D341Med (cell line): ENCODE measurements around the gene PCDH9.
"Not testable (repeated sequence)": the region's sequence is repeated elsewhere in the genome, so short reads cannot be mapped to it uniquely, and the experiment has no call there.

Source experiments
- DNase-seq: peaks from one replicate; pipeline ENCODE4 v3.0.0; 2012; ENCODE audit warnings: low spot score

Gene PCDH9

DNA sequence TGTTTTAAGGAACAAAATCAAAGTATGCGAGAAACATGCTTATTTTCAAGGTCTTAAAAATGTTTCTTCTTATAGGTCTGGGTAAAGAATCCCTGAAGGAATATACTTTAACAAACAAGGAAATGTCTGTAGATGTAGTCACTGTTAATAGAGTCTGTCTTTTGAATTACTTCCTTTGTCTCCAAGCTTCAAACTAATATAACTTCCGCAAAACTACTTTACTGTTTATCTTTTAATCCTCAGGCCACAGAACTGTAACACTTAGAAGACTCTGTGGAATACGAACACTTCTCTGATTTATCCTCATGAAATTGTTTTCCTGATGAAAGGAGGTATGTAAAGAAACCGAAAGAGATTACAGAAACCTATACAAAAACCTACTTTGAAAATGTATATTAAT lies 316.0 kb downstream of the PCDH9 start:
- no peak for DNase-seq

DNA sequence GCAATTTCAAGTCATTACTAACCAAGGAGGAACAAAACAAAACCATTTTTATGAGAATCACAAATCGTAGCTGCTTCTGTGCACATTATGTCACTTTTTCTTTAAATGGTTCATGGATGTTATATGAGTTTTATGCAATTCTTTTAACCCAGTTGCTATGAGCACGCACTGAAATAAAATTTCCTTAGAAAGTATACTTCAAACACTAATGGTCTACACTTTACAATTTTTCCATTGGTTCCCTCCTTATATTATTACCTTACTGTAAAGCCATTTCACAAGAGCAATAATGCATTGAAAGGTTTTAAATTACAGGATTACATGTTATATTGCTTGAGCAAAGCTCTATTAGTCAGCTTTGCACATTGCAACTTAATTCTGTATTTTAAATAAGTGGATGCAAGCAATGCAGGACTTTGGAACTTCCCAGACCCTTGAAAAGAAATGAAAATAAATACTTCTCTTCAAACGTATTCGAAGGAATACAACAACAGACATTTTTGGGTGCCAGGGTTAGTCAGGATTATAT lies 318.7 kb downstream of the PCDH9 start:
- no peak for DNase-seq

DNA sequence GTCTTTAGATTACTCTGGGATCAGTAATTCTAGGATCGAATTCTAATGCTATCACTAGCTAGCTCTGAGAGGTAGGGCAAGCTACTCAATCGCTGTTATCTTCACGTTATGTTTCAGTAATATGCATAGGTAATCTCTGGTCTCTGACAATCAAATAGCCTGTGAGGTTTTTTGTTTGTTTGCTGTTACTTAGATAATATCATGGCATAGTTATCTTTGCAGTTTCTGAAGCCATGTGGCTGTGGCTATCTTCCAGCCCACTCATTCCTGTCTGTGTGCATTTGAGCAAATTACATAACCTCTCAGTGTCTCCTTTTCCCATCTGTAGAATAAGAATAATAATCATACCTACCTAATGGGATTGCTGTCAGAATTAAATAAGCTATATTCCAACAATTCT lies 330.2 kb downstream of the PCDH9 start:
- no peak for DNase-seq

DNA sequence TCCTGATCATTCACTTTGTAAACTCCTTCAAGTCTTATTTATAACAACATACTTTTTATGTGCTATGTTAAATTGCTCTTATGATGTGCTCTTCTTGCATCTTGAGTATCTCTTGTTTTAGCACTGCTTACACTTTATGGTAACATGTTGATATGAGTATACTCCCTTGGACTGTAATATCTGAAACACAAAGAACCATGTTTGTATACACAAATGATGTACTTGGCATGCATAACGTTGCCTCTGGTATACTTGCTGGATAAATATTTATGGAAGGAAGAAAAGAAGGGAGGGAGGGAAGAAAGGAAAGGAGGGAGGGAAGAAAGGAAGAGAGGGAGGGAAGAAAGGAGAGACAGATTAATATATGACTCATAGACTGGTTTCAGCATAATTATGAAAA lies 333.2 kb downstream of the PCDH9 start:
- no peak for DNase-seq

DNA sequence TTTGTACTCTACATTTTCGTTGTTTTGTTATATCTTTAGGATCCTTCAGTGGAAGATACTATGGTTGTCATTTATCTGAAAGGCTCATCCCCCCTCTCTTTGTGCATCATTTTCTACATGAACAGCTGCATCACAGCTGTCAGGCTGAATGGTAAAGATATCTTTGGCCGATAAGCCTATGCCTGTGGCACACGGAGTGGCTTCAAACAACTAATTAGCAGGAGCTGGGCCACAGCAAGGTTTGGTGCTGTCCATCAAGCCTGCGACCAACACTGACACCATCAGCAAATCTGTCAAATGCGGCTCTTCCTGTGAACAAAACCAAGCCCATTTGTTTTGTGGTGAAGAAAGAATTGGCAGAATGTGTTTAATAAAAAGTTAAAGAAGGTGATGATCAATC lies 334.4 kb downstream of the PCDH9 start:
- no peak for DNase-seq

DNA sequence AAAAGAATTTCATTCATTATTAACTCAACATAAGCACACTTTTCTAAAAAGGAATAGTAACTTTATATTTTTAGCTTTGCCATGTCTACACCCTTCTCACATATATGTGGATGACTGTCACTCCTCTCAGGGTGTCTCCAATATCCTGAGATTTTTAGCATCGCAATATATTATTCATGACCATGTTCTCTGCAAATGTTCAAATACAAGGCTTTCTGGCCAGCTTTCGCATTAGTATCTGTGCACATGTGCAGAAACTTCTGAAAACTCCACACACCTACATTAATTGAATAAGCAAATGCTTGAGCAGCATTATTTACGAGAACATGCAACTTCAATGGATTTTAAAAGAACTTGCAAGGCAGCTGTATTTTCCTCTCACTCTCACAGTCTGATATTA lies 334.8 kb downstream of the PCDH9 start:
- DNase-seq: no peak

DNA sequence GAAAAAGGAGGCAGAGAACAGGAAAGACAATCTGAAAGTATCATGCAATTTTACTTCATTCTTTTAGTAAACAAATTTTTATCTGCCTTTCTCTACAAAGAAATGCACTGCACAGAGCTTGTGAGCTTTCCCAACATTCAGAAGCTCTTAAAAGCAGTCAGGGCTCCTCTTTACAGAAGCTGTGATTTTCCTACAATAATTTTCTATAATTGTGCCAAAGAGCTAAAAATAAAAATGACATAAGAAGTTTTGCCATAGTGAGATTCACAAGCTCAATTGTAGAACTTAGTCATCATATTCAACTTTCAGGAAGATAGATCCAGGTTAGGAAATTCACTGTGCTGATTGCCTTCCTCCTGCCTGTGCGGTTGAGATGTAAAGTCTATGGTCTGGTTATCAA lies 341.4 kb downstream of the PCDH9 start:
- DNase-seq: no peak

DNA sequence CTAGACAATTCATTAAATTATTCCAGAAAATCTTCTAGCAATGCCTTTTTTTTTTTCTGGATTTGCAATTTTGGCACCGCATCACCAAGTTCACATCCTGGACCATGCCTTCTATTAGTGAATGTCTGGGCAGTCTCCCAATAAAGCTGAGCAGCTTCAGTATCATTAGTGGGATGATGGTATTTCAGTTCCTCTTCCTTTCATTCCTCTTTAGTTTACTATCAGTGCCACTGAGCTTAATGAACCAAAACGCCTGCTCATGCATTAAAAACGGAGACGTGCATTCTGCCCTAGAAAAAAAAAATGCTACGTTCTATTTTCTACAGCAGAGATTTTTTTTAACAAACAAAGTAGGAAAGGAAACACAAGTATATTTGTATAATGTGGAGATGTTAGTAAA lies 343.0 kb downstream of the PCDH9 start:
- DNase-seq: no peak

DNA sequence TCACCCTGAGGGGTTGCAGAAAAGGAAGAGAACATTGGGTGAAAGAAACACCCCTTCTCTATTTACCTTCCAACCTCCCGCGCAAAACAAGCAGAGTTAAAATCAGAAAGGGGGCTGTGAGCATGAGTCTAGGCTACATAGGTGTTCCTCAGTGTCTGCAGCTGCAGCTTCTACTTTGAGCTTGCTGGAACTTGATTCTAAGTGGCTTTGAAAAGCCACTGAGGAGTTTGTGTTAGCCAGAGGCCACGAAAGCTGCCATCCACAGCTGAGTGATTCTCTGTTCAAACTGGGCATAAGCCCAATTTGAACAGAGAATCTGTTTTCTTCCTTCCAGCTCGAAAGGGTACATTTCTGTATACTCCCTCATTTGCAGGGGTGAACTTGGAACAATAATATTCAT lies 343.9 kb downstream of the PCDH9 start:
- no peak for DNase-seq

DNA sequence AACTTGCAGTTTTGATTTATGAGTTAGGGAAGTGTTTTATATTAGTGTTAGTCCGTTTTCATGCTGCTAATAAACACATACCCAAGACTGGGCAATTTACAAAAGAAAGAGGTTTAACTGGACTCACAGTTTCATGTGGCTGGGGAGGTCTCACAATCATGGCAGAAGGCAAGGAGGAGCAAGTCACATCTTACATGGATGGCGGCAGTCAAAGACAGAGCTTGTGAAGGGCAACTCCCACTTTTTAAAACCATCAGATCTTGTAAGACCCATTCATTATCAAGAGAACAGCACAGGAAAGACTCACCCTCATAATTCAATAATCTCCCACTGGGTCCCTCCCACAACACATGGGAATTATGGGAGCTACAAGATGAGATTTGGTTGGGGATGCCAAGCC lies 349.0 kb downstream of the PCDH9 start:
- not testable (repeated sequence) for DNase-seq

DNA sequence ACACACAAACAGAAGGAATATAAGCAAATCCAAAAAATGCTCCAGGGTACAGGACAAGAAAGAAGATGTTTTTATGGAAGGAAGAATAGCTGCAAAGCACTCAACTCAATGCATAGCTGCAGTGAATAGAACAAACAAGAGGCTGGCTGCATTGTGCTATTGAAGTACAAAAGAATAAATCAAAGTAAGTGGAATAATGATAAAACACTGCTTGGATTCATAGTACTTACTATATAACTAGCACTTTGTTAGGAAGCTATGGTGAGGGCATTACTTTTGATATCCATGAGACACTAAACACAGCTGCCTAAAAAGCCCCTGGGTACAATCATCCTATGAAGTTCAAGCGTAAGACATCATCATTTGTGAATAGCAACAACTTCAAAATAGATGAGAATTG lies 350.1 kb downstream of the PCDH9 start:
- no peak for DNase-seq

DNA sequence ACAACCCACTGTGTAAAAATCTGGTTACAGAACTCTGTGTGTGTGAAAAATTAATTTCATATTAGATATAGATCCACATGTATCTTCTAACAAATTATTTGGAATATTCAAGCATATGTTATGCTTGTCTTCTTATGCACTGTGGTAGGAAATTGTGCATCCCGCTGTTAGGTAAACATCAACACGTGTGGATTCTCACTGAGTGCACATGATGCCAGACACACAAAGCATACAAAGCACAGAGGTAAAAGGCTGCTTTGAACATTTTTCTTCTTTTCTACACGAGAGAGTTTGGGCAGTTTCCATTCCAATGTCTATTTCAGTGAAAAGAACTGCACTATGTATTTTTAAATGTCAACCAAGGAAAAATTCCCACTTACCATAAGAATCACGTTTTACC lies 354.9 kb downstream of the PCDH9 start:
- no peak for DNase-seq

DNA sequence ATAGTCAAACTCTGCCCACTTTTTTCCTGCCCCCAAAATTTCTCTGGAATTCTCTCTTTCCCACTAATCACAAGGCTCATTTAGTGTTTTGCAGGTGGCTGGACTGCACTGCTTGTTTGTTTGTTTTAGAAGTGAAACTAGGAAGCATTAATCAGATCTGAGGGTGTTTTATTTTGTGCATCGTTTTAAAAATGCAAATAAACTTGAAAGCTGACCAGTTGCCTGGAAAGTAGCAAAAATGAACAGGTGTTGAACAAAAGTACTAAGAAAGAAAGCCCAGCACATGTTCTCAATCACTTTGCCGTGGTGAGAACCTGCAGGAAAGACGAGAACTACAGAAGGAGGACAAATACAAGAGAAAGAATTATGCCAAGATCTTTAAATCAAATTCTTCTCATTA lies 365.5 kb downstream of the PCDH9 start:
- no peak for DNase-seq

DNA sequence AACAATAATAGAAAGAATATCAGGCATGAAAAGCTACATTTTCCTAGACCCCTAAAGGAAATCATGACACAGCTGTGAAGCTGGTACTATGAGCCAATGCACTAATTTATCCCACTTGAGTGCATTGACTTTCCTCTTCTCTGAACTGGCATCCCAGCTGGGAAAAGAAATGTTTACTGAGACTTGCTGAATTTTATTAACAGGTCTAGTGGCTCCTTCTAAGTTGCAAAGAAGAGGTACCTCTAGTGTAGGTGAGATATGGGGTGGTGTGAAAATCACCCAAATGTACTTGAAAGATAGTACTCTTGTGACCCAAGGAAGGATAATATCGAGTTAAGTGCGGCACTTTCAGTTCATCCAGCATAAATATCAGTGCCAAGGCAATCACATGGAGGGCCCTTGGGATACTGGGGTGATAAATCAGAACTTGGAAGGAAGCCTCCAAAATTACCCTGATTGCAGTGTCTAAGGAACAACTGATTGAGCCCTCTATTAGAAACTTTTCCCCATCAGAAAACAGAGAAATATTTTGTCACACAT lies 369.2 kb downstream of the PCDH9 start:
- no peak for DNase-seq

DNA sequence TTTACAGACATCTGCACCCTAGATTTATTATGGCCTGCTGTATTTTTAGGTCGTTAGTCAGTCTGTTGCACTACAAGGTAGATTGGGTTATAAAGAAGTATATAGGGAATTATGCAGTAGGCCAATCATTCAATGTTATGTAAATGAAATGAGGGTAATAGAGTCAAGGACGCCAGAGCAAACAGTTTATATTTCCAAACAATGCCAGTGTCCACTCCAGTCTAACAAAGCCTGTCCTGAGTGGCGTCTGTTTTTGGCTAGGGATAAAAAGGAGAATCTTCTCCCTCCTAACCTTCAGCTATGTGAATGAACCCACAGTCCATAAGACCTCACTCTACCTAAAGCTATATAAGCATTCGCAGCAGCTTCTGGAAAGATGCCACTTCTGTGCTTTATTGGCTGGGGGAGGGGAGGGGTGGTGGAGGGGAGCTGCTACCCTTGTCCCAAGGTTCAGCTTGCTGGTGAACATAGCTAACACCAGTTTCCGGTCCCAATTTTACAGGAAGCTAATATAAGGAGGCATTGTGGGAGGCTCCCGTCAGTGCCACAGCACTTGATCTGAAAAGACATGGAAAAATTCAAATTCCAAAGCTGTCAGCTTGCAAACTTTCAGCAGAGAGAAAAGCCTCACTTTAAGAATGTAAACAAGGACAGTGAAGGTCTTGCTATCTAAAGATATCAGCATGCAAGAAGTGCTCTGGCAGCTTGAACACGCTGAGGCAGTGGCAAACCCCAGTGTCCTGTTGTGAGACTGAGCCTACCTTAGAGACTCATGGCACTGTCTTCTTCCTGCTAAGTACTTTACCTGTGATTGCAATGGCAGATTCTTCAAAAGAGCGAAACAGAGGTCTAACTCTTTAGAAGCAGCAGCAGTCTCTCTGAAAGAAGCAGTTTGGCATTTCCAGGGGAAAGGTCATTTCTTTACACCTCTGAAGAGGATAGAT lies 369.9 kb downstream of the PCDH9 start:
- no peak for DNase-seq

DNA sequence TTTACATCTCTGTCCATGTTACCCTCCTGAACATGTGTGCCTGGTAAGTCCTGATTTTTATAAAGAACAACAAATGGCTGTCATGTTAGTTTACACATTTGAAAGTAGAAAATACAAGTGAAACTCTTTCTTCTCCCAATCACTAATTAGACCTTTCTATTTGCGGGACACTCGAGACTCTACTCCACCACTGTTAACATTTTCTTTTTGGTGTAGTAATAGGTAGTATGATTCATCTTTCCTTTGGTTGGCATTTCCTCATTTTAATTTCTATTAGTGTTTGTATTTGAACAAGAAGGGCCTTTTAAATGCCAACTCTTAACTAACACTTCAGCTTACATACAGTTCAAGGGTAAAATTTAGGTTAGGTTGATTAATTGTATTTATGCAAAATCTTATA lies 371.1 kb downstream of the PCDH9 start:
- no peak for DNase-seq

DNA sequence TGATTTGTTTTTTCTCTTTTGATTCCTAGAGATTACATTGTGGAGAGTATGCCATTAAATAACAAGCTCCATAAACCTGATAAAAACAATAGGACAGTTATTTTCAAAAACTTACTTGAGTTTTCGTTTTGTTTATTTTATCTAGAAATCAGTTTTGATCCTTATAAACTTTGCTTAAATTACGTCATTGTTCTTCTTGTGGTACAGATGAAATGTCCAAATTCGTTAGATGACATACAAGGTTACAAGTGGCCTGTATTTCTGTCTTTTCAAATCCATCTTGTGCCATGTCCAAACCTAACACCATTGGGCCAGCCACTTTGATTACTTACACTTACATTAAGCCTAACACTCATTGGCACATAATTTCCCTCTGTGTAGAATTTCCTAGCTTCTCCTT lies 372.0 kb downstream of the PCDH9 start:
- DNase-seq: no peak

DNA sequence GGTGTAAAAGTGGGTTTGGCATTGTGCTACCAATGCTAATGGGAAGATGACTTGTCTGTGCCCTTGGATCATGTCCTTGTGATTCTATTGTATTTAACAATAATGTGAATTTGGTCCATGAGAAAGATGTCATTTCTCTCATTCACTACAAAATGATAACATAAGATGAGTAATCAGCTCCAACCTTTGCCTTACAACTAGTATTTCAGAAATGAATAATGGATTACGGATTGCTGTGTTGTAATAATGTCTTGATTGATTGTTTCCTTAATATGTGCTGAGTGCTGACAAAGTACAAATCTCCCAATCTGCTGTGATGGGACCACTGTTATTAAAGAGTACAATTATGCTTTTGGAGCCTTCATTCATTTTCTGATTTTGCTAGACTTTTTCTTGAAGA lies 375.0 kb downstream of the PCDH9 start:
- no peak for DNase-seq

DNA sequence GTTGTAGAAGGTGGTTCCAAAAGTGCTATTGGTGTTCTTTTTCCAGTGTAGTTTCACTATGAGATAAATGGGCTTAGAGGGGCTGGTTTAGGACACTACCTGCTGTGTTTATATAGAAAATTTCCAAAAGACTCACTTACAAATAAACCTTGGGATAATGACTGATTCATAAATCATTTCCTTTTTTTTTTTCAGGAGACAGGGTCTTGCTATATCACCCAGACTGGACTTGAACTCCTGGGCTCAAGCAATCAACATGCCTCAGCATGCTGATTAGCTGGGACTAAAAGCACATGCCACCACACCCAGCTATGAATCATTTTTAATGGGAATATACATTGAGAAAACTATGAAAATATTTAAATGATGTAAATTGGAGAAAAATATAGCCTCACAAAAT lies 376.6 kb downstream of the PCDH9 start:
- no peak for DNase-seq

DNA sequence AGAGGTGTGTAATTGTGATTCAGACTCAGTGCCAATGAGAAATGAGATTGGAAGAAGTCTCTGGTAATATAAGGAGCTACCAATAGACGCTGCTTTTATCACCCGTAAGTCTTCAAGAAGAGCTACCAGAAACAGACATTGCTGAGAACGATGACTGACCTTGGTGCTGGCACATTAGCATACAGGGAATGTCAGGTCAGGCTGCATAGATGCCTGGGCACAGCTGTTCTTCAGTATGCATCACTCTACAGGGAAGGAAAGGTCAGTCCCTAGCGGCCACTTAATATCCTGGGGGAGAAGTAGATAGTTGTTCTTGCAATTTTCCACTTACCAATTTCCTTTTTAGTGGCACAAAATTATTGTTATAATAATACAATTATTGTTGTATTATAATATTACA lies 380.4 kb downstream of the PCDH9 start:
- DNase-seq: no peak

DNA sequence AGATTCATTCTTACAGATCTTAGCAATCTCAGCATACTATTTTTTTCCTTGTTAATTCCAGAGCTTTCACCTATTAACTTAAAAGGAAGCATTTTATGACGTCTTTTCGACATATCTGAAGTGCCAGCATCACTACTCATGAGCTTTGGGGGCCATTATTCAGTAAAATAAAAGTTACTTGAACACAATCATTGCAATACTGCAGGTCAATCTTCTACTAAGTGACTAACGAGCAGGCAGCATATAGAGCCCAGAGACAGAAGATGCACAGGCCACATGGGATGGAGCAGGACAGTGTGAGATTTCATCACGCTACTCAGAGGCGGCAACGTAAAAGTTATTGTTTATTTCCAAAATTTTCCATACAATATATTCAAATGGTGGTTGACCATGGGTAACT lies 382.6 kb downstream of the PCDH9 start:
- no peak for DNase-seq

DNA sequence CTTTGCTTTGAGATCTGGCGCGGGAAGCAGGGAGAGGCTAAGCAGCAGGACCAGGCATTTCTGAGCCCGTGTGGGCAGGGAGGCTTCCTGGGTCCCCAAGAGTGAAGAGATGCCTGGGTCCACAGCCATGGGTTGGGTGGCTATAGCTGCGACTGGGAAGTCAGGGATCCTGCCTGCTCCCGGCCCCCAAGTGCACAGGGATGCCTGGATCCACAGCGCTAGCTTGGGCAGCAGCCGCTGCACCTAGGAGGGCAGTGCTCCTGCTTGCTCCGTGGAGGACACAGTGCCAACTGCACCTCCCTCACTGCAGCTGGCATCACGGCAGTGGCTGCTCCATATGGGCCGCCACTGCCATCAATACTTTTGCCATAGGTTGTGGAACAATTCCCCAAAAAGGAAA lies 384.7 kb downstream of the PCDH9 start:
- no peak for DNase-seq

DNA sequence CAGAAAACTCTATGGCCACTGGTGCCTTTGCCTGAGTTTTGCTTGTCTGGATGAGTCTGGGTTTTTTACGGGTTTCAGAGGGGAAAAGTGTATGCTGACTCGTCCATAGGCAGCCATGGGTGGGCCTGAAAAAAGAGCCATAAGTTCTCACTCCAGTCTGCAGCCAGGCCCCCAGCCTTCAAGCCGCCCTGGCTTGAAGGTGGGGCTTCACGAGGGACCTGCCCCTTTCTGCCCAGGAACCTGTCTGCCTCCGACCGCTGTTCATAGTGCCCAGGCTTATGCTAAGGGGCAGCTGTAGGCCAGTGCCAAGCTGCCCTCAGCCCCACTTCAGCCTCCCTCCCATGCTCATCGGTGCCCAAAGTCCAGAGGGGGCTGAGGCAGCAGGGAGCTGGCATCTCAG lies 385.2 kb downstream of the PCDH9 start:
- DNase-seq: no peak

DNA sequence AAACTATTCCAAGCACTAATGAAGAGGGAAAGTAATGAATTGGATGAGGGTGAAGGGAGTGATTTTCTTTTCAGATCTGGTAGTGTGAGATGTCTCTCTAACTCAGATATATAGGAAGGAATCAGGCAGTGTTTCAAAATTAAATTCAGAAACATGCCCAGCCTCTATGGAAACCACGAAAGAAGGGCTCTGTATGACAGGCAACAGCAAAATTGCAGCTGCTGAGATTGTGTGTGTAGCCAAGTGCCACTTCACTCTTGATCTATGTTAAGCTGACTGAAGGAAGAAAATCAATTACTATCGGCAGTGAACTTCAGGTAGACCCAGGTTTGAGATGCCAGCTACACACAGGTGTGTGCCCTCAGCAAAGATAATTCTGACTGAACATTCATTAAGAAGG lies 387.4 kb downstream of the PCDH9 start:
- no peak for DNase-seq
